ENCODE results near the gene NDST3. TPM values are rescaled to one million over a fixed set of nuclear protein-coding genes. Genes with fewer than 3 reads are reported as not detected.

NDST3 gene
- polyA plus RNA-seq, 1 donor (not counting 4 experiments of a cell fraction or from before 2014, with no cell fraction given): not detected

GRCh38 chr4:118114720-118115119, 80.4 kb downstream of the NDST3 start:
- H3K9me3 ChIP-seq (ENCODE audit: control insufficient read depth, low read depth, low read length): no peaks in the 10 kb centered on the region
- H4K20me1 ChIP-seq (ENCODE audit: control insufficient read depth, extremely low read depth, insufficient read depth, low read length): no peaks in the 10 kb centered on the region
- no peak overlapping the region for H3K27ac ChIP-seq (ENCODE audit: control insufficient read depth, insufficient read depth, low read length)
- H3K4me3 ChIP-seq (ENCODE audit: control insufficient read depth in 2 of 3, extremely low read depth in 1 of 3, insufficient read depth in 2 of 3, low read depth in 1 of 3, low read length in 3 of 3): no peak overlapping the region
- H3K4me2 ChIP-seq (ENCODE audit: control insufficient read depth, extremely low read depth, insufficient read depth, low read depth, low read length): no peak overlapping the region
- H3K27me3 ChIP-seq (ENCODE audit: control insufficient read depth, extremely low read depth, insufficient read depth, low read length): no peaks in the 10 kb centered on the region
- FAIRE-seq (no peak), DNase-seq (ENCODE audit: low read depth, low spot score) (no peak)
- H2AFZ ChIP-seq (ENCODE audit: control insufficient read depth, low read length): no peak overlapping the region
- TF ChIP-seq EZH2 (IDR thresholded peaks at IDR 0.05; ENCODE audit: low read length) (no peak), CTCF (optimal IDR thresholded peaks at IDR 0.05 in 1 of 3, IDR thresholded peaks at IDR 0.05 in 1 of 3, conservative IDR thresholded peaks at IDR 0.05 in 1 of 3; ENCODE audit: extremely low read depth in 1 of 3, insufficient read depth in 2 of 3, low read length in 3 of 3) (no peak)
- dilution Hi-C loops (cut with MboI; ENCODE audit: extremely low pct_ligation_motif_present, low sequenced_read_pairs): no loop called here
- no peaks in the 10 kb centered on the region for H3K79me2 ChIP-seq (ENCODE audit: control insufficient read depth, insufficient read depth, low read length)
- no peak overlapping the region for H3K9ac ChIP-seq (ENCODE audit: control insufficient read depth, extremely low read depth, insufficient read depth, low read length)
- no peaks in the 10 kb centered on the region for H3K9me1 ChIP-seq (ENCODE audit: control insufficient read depth, extremely low read depth, insufficient read depth, low read length)
- no peaks in the 10 kb centered on the region for H3K4me1 ChIP-seq (ENCODE audit: control insufficient read depth, extremely low read depth, insufficient read depth, low read length)
- no peaks in the 10 kb centered on the region for H3K36me3 ChIP-seq (ENCODE audit: control insufficient read depth in 2 of 2, extremely low read depth in 1 of 2, insufficient read depth in 2 of 2, low read length in 2 of 2)

- dilution Hi-C loops (cut with MboI; ENCODE audit: extremely low pct_ligation_motif_present, low sequenced_read_pairs): no loop called here
- no peak for FAIRE-seq
Measured at GRCh38 chr4:118120120-118120760, 86.0 kb downstream of the NDST3 start.

More at GRCh38 chr4:118120120-118120760, 86.0 kb downstream of the NDST3 start:
- Histone ChIP-seq H3K9me1 (ENCODE audit: control insufficient read depth, extremely low read depth, insufficient read depth, low read length) (no peaks in the 10 kb centered on the region), H3K36me3 (ENCODE audit: control insufficient read depth in 2 of 2, extremely low read depth in 1 of 2, insufficient read depth in 2 of 2, low read length in 2 of 2) (no peaks in the 10 kb centered on the region), H3K4me3 (ENCODE audit: control insufficient read depth in 2 of 3, extremely low read depth in 1 of 3, insufficient read depth in 2 of 3, low read depth in 1 of 3, low read length in 3 of 3) (no peak overlapping the region), H2AFZ (ENCODE audit: control insufficient read depth, low read length) (no peak overlapping the region), H3K27me3 (ENCODE audit: control insufficient read depth, extremely low read depth, insufficient read depth, low read length) (no peaks in the 10 kb centered on the region), H3K4me2 (ENCODE audit: control insufficient read depth, extremely low read depth, insufficient read depth, low read depth, low read length) (no peak overlapping the region), H3K4me1 (ENCODE audit: control insufficient read depth, extremely low read depth, insufficient read depth, low read length) (no peaks in the 10 kb centered on the region), H3K27ac (ENCODE audit: control insufficient read depth, insufficient read depth, low read length) (no peak overlapping the region), H3K9ac (ENCODE audit: control insufficient read depth, extremely low read depth, insufficient read depth, low read length) (no peak overlapping the region), H4K20me1 (ENCODE audit: control insufficient read depth, extremely low read depth, insufficient read depth, low read length) (no peaks in the 10 kb centered on the region), H3K9me3 (ENCODE audit: control insufficient read depth, low read depth, low read length) (no peaks in the 10 kb centered on the region), H3K79me2 (ENCODE audit: control insufficient read depth, insufficient read depth, low read length) (no peaks in the 10 kb centered on the region)
- no peak for DNase-seq (ENCODE audit: low read depth, low spot score)
- TF ChIP-seq EZH2 (IDR thresholded peaks at IDR 0.05; ENCODE audit: low read length): no peak
- TF ChIP-seq CTCF (optimal IDR thresholded peaks at IDR 0.05 in 1 of 3, IDR thresholded peaks at IDR 0.05 in 1 of 3, conservative IDR thresholded peaks at IDR 0.05 in 1 of 3; ENCODE audit: extremely low read depth in 1 of 3, insufficient read depth in 2 of 3, low read length in 3 of 3): no peak
